Hematopoietic multipotent progenitor cell (in vitro differentiated cells): ENCODE results near the gene RABGEF1. TPM values are rescaled to one million over a fixed set of nuclear protein-coding genes. Genes with fewer than 3 reads are reported as not detected.
A peak's percentile ranks its signal among the peaks of the same experiment; 100 is the strongest.
"Not testable (repeated sequence)": the region's sequence is repeated elsewhere in the genome, so short reads cannot be mapped to it uniquely, and the experiment has no call there.

ENCODE experiments used
- DNase-seq, 3 donors: peaks; one replicate each; pipeline ENCODE4 v3.0.0-alpha.2; 2011 to 2015; ENCODE audit warnings: low read depth in 2 of 3, low spot score in 2 of 3
- total RNA-seq: library from RNA; depleted of rRNA; stranded (reverse); fragments of >200 nt; gene quantifications from one replicate; pipeline ENCODE4 v1.2.3, GENCODE V29; 2012

Gene RABGEF1
- total RNA-seq, 1 donor: 15.6 TPM

GRCh38 chr7:66734006-66734405 lies 6.5 kb upstream of the RABGEF1 start:
- DNase-seq: no peak

DNA sequence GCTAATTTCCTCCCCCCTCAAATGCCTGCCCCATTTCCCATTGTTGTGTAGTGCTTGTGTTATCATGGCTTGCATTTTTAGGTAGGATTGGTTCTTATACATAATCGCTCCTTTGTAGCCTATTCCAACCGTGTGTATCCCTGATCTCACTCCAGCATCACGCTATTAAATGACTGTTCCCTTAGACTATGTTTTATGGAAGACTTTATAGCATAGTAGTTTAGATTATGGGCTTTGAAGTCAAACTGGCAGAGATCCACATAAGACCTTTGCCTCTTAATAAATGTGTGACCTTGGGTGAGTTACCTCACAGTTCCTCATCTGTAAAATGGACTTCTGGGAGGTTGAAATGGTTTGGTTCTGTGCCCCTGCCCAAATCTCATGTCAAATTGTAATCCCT lies 5.4 kb upstream of the RABGEF1 start:
- DNase-seq: no peak

- DNase-seq: no peak
These were observed 4.7 kb upstream of the RABGEF1 start for GRCh38 chr7:66735850-66736249.

DNA sequence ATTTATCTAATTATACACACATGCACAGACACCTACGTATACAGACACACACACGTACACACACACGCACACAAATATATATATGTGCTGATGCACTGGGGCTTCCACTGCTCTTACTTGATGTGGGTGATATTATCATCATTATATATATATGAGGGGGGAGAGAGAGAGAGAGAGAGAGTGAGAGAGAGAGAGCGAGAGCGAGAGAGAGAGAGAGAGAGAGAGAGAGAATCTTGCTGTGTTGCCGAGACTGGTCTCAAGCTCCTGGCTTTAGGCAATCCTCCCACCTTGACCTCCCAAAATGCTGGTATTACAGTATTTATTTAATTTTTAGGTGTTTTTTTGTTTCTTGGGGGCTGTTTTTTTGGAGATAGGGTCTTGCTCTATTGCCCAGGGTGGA lies 3.6 kb upstream of the RABGEF1 start:
- no peak for DNase-seq

GRCh38 chr7:66737667-66738066 lies 2.9 kb upstream of the RABGEF1 start:
- DNase-seq: no peak

DNA sequence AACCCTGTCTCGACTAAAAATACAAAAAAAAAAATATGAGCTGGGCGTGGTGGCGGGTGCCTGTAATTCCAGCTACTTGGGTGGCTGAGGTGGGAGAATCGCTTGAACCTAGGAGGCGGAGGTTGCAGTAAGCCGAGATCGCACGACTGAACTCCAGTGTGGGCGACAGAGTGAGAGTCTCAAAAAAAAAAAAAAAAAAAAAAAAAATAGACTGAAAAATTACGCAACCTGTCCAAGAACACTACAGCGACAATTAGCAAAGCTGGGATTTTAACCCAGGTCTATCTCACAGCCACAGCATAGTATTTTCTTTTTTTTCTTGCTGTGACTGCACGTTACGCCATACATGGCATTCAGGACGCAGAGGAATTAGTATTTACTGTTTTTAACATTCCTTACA lies 1.1 kb upstream of the RABGEF1 start:
- DNase-seq: no peak

DNA sequence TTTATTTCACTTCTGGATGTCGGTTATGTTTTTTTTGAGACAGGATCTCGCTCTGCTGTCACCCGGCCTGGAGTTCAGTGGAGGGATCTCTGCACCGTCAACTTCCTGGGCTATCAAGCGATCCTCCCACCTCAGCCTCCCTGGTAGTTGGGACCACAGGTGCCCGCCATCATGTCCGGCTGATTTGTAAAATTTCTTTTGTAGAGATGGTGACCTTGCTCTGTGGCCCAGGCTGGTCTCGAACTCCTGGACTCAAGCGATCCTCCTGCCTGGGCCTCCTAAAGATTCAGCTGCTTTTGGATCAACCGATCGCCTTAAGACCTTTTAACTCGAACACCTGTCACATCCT lies 606 bp upstream of the RABGEF1 start:
- DNase-seq: peak in 2 of 3 donors; percentile 3 to 9

GRCh38 chr7:66740980-66741709 lies 612 bp downstream of the RABGEF1 start:
- peak; percentile 28 to 56 (median 55) for DNase-seq

DNA sequence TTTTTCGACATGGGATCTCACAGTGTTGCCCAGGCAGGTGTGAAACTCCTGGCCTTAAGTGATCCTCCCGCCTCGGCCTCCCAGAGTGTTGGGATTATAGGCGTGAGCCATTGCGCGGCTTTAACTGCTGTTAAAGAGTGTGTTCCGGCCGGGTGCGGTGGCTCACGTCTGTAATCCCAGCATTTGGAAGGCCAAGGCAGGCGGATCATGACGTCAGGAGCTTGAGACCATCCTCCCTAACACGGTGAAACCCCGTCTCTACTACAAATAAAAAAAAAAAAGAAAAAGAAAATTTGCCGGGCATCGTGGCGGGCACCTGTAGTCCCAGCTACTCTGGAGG lies 1.1 kb downstream of the RABGEF1 start:
- DNase-seq: no peak

DNA sequence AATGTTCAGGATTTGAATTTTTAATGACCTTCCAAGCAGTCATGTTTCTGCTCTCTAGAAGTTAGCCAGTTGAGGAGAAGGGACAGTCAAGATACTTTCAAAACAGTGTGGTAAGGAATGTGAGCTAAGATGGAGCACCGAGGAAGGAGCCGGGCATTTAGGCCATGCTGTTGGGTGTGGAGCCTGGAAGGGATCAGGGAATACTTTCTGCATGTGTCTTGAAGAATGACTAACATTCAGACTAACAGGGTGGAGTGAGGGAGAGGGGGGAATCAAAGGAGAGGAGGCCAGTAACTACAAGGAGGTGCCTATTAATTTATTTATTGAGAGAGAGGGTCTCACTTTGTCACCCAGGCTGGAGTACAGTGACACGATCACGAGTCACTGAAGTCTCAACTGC lies 1.8 kb downstream of the RABGEF1 start:
- DNase-seq: not testable (repeated sequence)

GRCh38 chr7:66743920-66744319 lies 3.4 kb downstream of the RABGEF1 start:
- DNase-seq: no peak

GRCh38 chr7:66747385-66747784 lies 6.9 kb downstream of the RABGEF1 start:
- no peak for DNase-seq

GRCh38 chr7:66747881-66748511 lies 7.5 kb downstream of the RABGEF1 start:
- no peak for DNase-seq

GRCh38 chr7:66748791-66749190 lies 8.3 kb downstream of the RABGEF1 start:
- peak in 1 of 3 donors; percentile 49 for DNase-seq

GRCh38 chr7:66751945-66752344 lies 11.4 kb downstream of the RABGEF1 start:
- DNase-seq: no peak

- no peak for DNase-seq
These were observed 14.0 kb downstream of the RABGEF1 start for GRCh38 chr7:66754541-66754940.

DNA sequence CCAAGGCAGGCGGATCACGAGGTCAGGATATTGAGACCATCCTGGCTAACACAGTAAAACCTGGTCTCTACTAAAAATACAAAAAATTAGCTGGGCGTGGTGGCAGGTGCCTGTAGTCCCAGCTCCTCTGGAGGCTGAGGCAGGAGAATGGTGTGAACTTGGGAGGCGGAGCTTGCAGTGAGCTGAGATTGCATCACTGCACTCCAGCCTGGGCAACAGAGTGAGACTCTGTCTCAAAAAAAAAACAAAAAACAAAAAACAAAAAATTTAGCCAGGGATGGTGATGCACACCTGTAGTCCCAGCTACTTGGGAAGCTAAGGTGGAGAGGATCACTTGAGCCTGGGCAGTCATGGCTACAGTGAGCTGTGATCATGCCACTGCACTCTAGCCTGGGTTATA lies 14.5 kb downstream of the RABGEF1 start:
- DNase-seq: not testable (repeated sequence)

DNA sequence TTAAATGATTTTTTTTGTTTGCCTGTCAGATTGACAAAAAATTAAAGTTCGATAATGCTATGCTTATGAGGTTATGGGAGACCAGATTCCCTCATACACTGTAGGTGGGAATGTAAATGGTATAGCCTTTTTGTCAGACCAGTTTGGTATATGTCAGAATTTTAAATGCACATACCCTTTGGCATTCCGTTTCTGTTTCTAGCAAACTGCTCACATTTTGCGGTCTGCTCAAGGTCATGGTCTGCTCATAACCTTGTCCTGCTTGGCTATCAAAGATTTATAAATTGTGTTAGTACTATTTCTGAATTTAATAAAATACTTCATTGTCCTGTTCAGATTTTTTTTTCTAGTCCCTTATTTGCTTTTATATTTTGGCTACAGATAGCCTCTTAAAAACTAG lies 15.7 kb downstream of the RABGEF1 start:
- not testable (repeated sequence) for DNase-seq

DNA sequence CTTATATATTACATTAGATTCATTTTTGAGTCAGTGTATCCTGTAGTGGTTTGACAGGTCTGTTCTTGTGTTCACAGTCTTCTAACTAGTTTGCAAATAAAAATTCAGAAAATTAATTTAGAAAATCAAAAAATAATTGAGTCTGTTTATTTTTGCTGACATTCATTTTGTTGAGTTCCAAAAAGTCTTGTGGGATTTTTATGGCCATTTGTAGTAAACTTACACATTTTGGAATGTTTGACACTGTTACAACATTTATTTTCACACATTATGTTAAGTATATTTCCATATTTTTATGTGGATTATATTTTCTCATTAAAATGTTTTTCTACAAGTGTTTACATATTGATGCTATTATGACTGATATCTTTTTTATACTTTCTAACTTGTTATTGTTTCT lies 16.4 kb downstream of the RABGEF1 start:
- DNase-seq: no peak

DNA sequence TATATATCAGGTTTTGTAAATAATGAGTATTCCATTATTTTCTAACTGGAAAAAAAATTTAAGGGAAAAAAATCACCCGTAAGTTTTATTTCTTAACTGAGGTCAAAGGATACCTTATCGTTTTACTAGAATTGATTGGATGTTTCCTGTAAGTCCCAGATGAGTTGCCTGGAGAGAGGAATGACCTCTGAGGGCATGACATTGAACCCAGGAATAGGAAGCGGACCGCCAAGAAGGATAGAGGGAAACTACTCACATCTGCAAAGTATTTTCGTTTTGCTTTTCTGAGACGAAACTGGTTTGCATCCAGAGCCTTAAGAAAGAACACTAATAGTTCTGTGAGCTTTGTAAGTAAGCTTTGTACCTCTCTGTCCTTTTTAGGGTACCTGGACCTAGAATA lies 17.4 kb downstream of the RABGEF1 start:
- no peak for DNase-seq

GRCh38 chr7:66758950-66759628 lies 18.6 kb downstream of the RABGEF1 start:
- DNase-seq: peak in 1 of 3 donors; percentile 26

- DNase-seq: not testable (repeated sequence)
These were observed 22.6 kb downstream of the RABGEF1 start for GRCh38 chr7:66763183-66763582.
